ENCODE results near the gene KDM4C.

Gene KDM4C

GRCh38 chr9:6833518-6834192 lies 75.9 kb downstream of the KDM4C start:
- H2AFZ ChIP-seq (ENCODE audit: low read length): no peak overlapping the region

DNA sequence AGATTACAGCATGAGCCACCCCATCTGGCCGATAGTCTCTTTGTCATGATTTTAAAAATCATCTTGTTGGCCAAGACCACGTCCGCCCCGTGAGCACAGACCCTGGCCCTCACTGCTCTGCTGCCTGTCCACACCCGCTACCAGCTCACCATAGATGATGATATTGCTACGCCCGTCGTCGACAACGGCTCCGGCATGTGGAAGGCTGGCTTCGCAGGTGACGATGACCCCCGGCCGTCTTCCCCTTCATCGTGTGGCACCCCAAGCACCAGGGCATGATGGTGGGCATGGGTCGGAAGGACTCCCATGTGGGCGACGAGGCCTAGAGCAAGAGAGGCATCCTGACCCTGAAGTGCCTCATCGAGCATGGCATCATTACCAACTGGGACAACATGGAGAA lies 76.5 kb downstream of the KDM4C start:
- Histone ChIP-seq H3K4me1 (ENCODE audit: insufficient read depth, low read length, severe bottlenecking) (no peaks in the 10 kb centered on the region), H3K79me2 (ENCODE audit: insufficient read depth, low read length) (no peaks in the 10 kb centered on the region), H2AFZ (ENCODE audit: low read length) (no peak overlapping the region), H3K27ac (ENCODE audit: low read depth, low read length, poor library complexity, severe bottlenecking) (no peak overlapping the region), H3K4me3 (ENCODE audit: low read depth, low read length, poor library complexity, severe bottlenecking) (no peak overlapping the region), H3K9me3 (ENCODE audit: low read length) (peaks cover 2% of the 10 kb centered on the region; the same call in 1 of the 2 replicates), H3K9ac (ENCODE audit: low read length) (no peak overlapping the region), H3K27me3 (ENCODE audit: insufficient read depth, low read length) (no peaks in the 10 kb centered on the region), H4K20me1 (ENCODE audit: insufficient read depth, low read length) (no peaks in the 10 kb centered on the region), H3F3A (ENCODE audit: insufficient read depth, low read length) (no peaks in the 10 kb centered on the region), H3K9me2 (ENCODE audit: low read depth, low read length) (no peaks in the 10 kb centered on the region), H3K36me3 (ENCODE audit: insufficient read depth, low read length) (peaks cover 37% of the 10 kb centered on the region), H3K4me2 (ENCODE audit: low read length) (no peak overlapping the region)
- TF ChIP-seq, protein P1, sequence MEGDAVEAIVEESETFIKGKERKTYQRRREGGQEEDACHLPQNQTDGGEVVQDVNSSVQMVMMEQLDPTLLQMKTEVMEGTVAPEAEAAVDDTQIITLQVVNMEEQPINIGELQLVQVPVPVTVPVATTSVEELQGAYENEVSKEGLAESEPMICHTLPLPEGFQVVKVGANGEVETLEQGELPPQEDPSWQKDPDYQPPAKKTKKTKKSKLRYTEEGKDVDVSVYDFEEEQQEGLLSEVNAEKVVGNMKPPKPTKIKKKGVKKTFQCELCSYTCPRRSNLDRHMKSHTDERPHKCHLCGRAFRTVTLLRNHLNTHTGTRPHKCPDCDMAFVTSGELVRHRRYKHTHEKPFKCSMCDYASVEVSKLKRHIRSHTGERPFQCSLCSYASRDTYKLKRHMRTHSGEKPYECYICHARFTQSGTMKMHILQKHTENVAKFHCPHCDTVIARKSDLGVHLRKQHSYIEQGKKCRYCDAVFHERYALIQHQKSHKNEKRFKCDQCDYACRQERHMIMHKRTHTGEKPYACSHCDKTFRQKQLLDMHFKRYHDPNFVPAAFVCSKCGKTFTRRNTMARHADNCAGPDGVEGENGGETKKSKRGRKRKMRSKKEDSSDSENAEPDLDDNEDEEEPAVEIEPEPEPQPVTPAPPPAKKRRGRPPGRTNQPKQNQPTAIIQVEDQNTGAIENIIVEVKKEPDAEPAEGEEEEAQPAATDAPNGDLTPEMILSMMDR (IDR thresholded peaks at IDR 0.05; ENCODE audit: low read length): no peak
- no peak for TF ChIP-seq EZH2 (IDR thresholded peaks at IDR 0.05; ENCODE audit: borderline replicate concordance, low read length)

More at GRCh38 chr9:6833518-6834192, 75.9 kb downstream of the KDM4C start:
- Histone ChIP-seq H3K36me3 (ENCODE audit: insufficient read depth, low read length) (peaks cover 37% of the 10 kb centered on the region), H3K9ac (ENCODE audit: low read length) (no peak overlapping the region), H3K4me3 (ENCODE audit: low read depth, low read length, poor library complexity, severe bottlenecking) (no peak overlapping the region), H3K9me3 (ENCODE audit: low read length) (peaks cover 2% of the 10 kb centered on the region; the same call in 1 of the 2 replicates), H3K27ac (ENCODE audit: low read depth, low read length, poor library complexity, severe bottlenecking) (no peak overlapping the region), H3F3A (ENCODE audit: insufficient read depth, low read length) (no peaks in the 10 kb centered on the region), H4K20me1 (ENCODE audit: insufficient read depth, low read length) (no peaks in the 10 kb centered on the region), H3K4me2 (ENCODE audit: low read length) (no peak overlapping the region), H3K79me2 (ENCODE audit: insufficient read depth, low read length) (no peaks in the 10 kb centered on the region), H3K4me1 (ENCODE audit: insufficient read depth, low read length, severe bottlenecking) (no peaks in the 10 kb centered on the region), H3K27me3 (ENCODE audit: insufficient read depth, low read length) (no peaks in the 10 kb centered on the region), H3K9me2 (ENCODE audit: low read depth, low read length) (no peaks in the 10 kb centered on the region)
- TF ChIP-seq EZH2 (IDR thresholded peaks at IDR 0.05; ENCODE audit: borderline replicate concordance, low read length): no peak
- TF ChIP-seq, protein P1 (IDR thresholded peaks at IDR 0.05; ENCODE audit: low read length): no peak

GRCh38 chr9:6838158-6838557 lies 80.4 kb downstream of the KDM4C start:
- Histone ChIP-seq H3K4me3 (ENCODE audit: low read depth, low read length, poor library complexity, severe bottlenecking) (no peak overlapping the region), H4K20me1 (ENCODE audit: insufficient read depth, low read length) (no peaks in the 10 kb centered on the region), H3K79me2 (ENCODE audit: insufficient read depth, low read length) (no peaks in the 10 kb centered on the region), H3K36me3 (ENCODE audit: insufficient read depth, low read length) (peaks cover 19% of the 10 kb centered on the region), H3K9me2 (ENCODE audit: low read depth, low read length) (no peaks in the 10 kb centered on the region), H3F3A (ENCODE audit: insufficient read depth, low read length) (no peaks in the 10 kb centered on the region), H3K27me3 (ENCODE audit: insufficient read depth, low read length) (no peaks in the 10 kb centered on the region), H3K4me2 (ENCODE audit: low read length) (no peak overlapping the region), H3K4me1 (ENCODE audit: insufficient read depth, low read length, severe bottlenecking) (no peaks in the 10 kb centered on the region), H3K27ac (ENCODE audit: low read depth, low read length, poor library complexity, severe bottlenecking) (no peak overlapping the region), H3K9me3 (ENCODE audit: low read length) (peaks cover 2% of the 10 kb centered on the region; the same call in 1 of the 2 replicates), H3K9ac (ENCODE audit: low read length) (no peak overlapping the region), H2AFZ (ENCODE audit: low read length) (no peak overlapping the region)
- TF ChIP-seq, protein P1 (IDR thresholded peaks at IDR 0.05; ENCODE audit: low read length): no peak
- no peak for TF ChIP-seq EZH2 (IDR thresholded peaks at IDR 0.05; ENCODE audit: borderline replicate concordance, low read length)
